Psoas muscle (tissue), 8 donors: ENCODE measurements around the gene DGKB. TPM values are rescaled to one million over a fixed set of nuclear protein-coding genes. Genes with fewer than 3 reads are reported as not detected.

Experiments
- ATAC-seq, 4 donors: fragments of 200-7000 bp; cut with Tn5 transposase; one replicate each; pipeline ENCODE4 v1.9.1; 2020; ENCODE audit warnings: moderate library complexity in 3 of 4, mild to moderate bottlenecking in 2 of 4
- DNase-seq, 2 donors: peaks; one replicate each; pipeline ENCODE4 v3.0.0-alpha.2; 2020
- H3K27ac ChIP-seq: fragments of 200-600 bp; one replicate; pipeline ENCODE4 v1.8.0; 2022
- H3K27me3 ChIP-seq, 3 donors: fragments of 200-600 bp in 1 of 3; one replicate each; pipeline versions ENCODE4 v1.6.1 to v1.8.0; 2013 to 2022; ENCODE audit warnings: low read length in 2 of 3, mild to moderate bottlenecking in 2 of 3, moderate library complexity in 1 of 3; ENCODE audit not compliant: insufficient read depth in 3 of 3
- H3K36me3 ChIP-seq, 2 donors: fragments of 200-600 bp in 1 of 2; one replicate each; pipeline versions ENCODE4 v1.6.1 to v1.8.0; 2013 to 2022; ENCODE audit warnings: low read depth in 1 of 2, mild to moderate bottlenecking in 1 of 2, moderate library complexity in 1 of 2; ENCODE audit not compliant: insufficient read depth in 1 of 2
- H3K4me1 ChIP-seq: fragments of 200-600 bp; one replicate; pipeline ENCODE4 v1.8.0; 2022
- H3K4me3 ChIP-seq: fragments of 200-600 bp; one replicate; pipeline ENCODE4 v1.8.0; 2022; ENCODE audit warnings: mild to moderate bottlenecking
- H3K9me3 ChIP-seq: fragments of 200-600 bp; one replicate; pipeline ENCODE4 v1.8.0; 2022
- CTCF ChIP-seq: fragments of 200-600 bp; IDR thresholded peaks from one replicate; pipeline ENCODE4 v1.8.0; 2022; ENCODE audit warnings: antibody characterized with exemption
- WGBS, 3 donors: extraction: QIAGEN DNeasy Blood & Tissue Kit; methylation state at CpG; one replicate each; pipeline versions ENCODE4 v1.1.6 to v1.1.7; 2013; 5-methylcytosine and 5-hydroxymethylcytosine counted together
- intact Hi-C, 2 donors: fragments of 100-400 bp; cut with DNase I; formaldehyde crosslinking; loops; one replicate each; pipeline versions ENCODE4 v1.11.0 to v1.14.2; 2022
- polyA plus RNA-seq, 3 donors: library from polyadenylated mRNA; stranded (reverse); fragments of 200-250 nt; gene quantifications; one replicate each; pipeline ENCODE4 v1.2.3, GENCODE V29; 2013
- total RNA-seq, 4 donors: library from RNA; stranded (reverse); fragmentation: NEBNext Ultra II Directional in 2 of 4; extraction: Animal tissue kit (Norgen Biotek cat#: 25700) in 2 of 4; gene quantifications; one replicate each; pipeline versions ENCODE4 v1.2.1 to v1.2.4, GENCODE V29; 2021 to 2023
- donor health status: healthy with polysubstance abuse.
- donor health status: DM: no; HTN: no; CAD: no; lungs with moderate emphysema.
- donor health status: Bipolar disorder and iron deficiency.
- donor health status: healthy.
- donor health status: DM: yes; HTN: yes; CAD: no.
- donor health status: DM: no; HTN: no; CAD: no.
- donor health status: DM: no; HTN: no; CAD: no.
- donor health status: DM: yes; HTN: yes; CAD: no.

DGKB gene
- total and polyA plus RNA-seq, 7 donors: 0.01 to 0.26 (median 0.04) TPM; not detected in 2

- Histone ChIP-seq H3K9me3 (no peaks in the 10 kb centered on the region), H3K36me3 (no peaks in the 10 kb centered on the region), H3K27ac (no peak overlapping the region), H3K4me1 (no peaks in the 10 kb centered on the region), H3K4me3 (no peak overlapping the region), H3K27me3 (no peaks in the 10 kb centered on the region)
- intact Hi-C loops: no loop called here
- WGBS, 3 donors: 80 to 86% (median 83%) methylated on average over 4 of the region's 4 CpGs
- no peak for ATAC-seq
- no peak for TF ChIP-seq CTCF
- DNase-seq: no peak
Measured at GRCh38 chr7:14905764-14906163, 3.2 kb upstream of the DGKB start.

GRCh38 chr7:14900051-14900450 is 2.5 kb downstream of the DGKB start:
- intact Hi-C loops: no loop called here
- TF ChIP-seq CTCF: no peak

GRCh38 chr7:14899030-14899429 is 3.5 kb downstream of the DGKB start:
- DNase-seq (no peak), ATAC-seq (no peak)
- no peaks in the 10 kb centered on the region for H3K4me1 ChIP-seq
- no peaks in the 10 kb centered on the region for H3K36me3 ChIP-seq
- intact Hi-C loops: no loop called here
- 52 to 61% (median 56%) methylated on average over 3 of the region's 3 CpGs for WGBS, 3 donors
- no peak for TF ChIP-seq CTCF
- no peak overlapping the region for H3K27ac ChIP-seq
- H3K9me3 ChIP-seq: no peaks in the 10 kb centered on the region
- H3K4me3 ChIP-seq: no peak overlapping the region
- no peaks in the 10 kb centered on the region for H3K27me3 ChIP-seq

More at GRCh38 chr7:14900051-14900450, 2.5 kb downstream of the DGKB start:
- Histone ChIP-seq H3K4me3 (no peak overlapping the region), H3K27ac (no peak overlapping the region), H3K27me3 (no peaks in the 10 kb centered on the region), H3K9me3 (no peaks in the 10 kb centered on the region), H3K36me3 (no peaks in the 10 kb centered on the region), H3K4me1 (no peaks in the 10 kb centered on the region)
- DNase-seq (no peak), ATAC-seq (no peak)
- WGBS, 3 donors: 88 to 94% (median 91%) methylated on average over 4 of the region's 4 CpGs

- ATAC-seq (no peak), DNase-seq (no peak)
- Histone ChIP-seq H3K9me3 (no peaks in the 10 kb centered on the region), H3K27ac (no peak overlapping the region), H3K36me3 (no peaks in the 10 kb centered on the region), H3K4me1 (no peaks in the 10 kb centered on the region), H3K27me3 (no peaks in the 10 kb centered on the region), H3K4me3 (no peak overlapping the region)
- no peak for TF ChIP-seq CTCF
- intact Hi-C loops: no loop called here
- WGBS, 3 donors: 91 to 95% (median 94%) methylated on average over 2 of the region's 2 CpGs
Measured at GRCh38 chr7:14896461-14896860, 6.1 kb downstream of the DGKB start.

GRCh38 chr7:14894826-14895225 is 7.7 kb downstream of the DGKB start:
- Histone ChIP-seq H3K27me3 (no peaks in the 10 kb centered on the region), H3K27ac (no peak overlapping the region), H3K36me3 (no peaks in the 10 kb centered on the region), H3K4me3 (no peak overlapping the region), H3K4me1 (no peaks in the 10 kb centered on the region), H3K9me3 (no peaks in the 10 kb centered on the region)
- ATAC-seq (no peak), DNase-seq (no peak)
- intact Hi-C loops: no loop called here
- no peak for TF ChIP-seq CTCF
